ENCODE data around the gene OBSCN. TPM values are rescaled to one million over a fixed set of nuclear protein-coding genes. Genes with fewer than 3 reads are reported as not detected.

The OBSCN gene
- total and polyA plus RNA-seq, 2 of the 4 experiments (the other 2 are of a cell fraction): 4.1 to 9.5 TPM

GRCh38 chr1:228394571-228395394 is 186.9 kb downstream of the OBSCN start:
- dilution Hi-C loops (cut with HindIII; ENCODE audit: low sequenced_read_pairs, unreplicated experiment): no loop called here
- H2AK9ac ChIP-seq (replicated peaks; ENCODE audit: low read depth, low read length, poor library complexity): no peak overlapping the region
- peaks cover 46% of the 10 kb centered on the region for H3K36me3 ChIP-seq (ENCODE audit: control insufficient read depth, insufficient read depth, low read length)
- TF ChIP-seq BHLHE40 (IDR thresholded peaks at IDR 0.05; ENCODE audit: low read depth, low read length) (no peak), CEBPB (IDR thresholded peaks at IDR 0.05; ENCODE audit: low read depth, low read length) (no peak), MXI1 (IDR thresholded peaks at IDR 0.05; ENCODE audit: borderline replicate concordance, low read depth, low read length) (no peak), CHD1 (IDR thresholded peaks at IDR 0.05; ENCODE audit: low read depth, low read length) (no peak), USF2 (IDR thresholded peaks at IDR 0.05; ENCODE audit: low read depth, low read length) (no peak), NFE2L2 (IDR thresholded peaks at IDR 0.05; ENCODE audit: low read depth, low read length) (no peak), CTCF (conservative IDR thresholded peaks at IDR 0.05; ENCODE audit: low read depth, low read length) (no peak)
- H2BK5ac ChIP-seq (ENCODE audit: low read depth, low read length, poor library complexity, severe bottlenecking): no peak overlapping the region
- WGBS, 2 experiments (ENCODE audit: extremely low coverage in 2 of 2, insufficient read length in 1 of 2): 100% methylated on average over 15 of the region's 38 CpGs; no CpG with 5 or more reads in 1 of the 2 experiments
- H3K27ac ChIP-seq (ENCODE audit: insufficient read depth, low read length): no peak overlapping the region
- in situ Hi-C loops (cut with MboI; ENCODE audit: low sequenced_read_pairs): no loop called here
- intact Hi-C loops (cut with micrococcal nuclease): loop anchor here (5.0 kb wide), 2 partner anchors 167 to 262 kb away; no protein-coding TSS in a partner anchor
- no peak overlapping the region for H4K5ac ChIP-seq (ENCODE audit: low read depth, low read length)
- H3K4me3 ChIP-seq (ENCODE audit: insufficient read depth, low read depth, low read length): no peak overlapping the region
- no peaks in the 10 kb centered on the region for H3K27me3 ChIP-seq (ENCODE audit: control insufficient read depth, insufficient read depth, low read length)
- CTCF ChIA-PET: no interaction called here
- H2AK5ac ChIP-seq (ENCODE audit: low read depth, low read length): no peak overlapping the region
- POLR2A ChIA-PET (ENCODE audit: unreplicated experiment): no interaction called here
- BruUV-seq (replicated peaks): no TSS peak
- H4K20me1 ChIP-seq (ENCODE audit: insufficient read depth, low read length): peaks cover 20% of the 10 kb centered on the region; the same call in 1 of the 2 replicates
- no peak overlapping the region for H3K18ac ChIP-seq (ENCODE audit: low read depth, low read length)
- H3K14ac ChIP-seq (replicated peaks; ENCODE audit: low read depth, low read length): no peak overlapping the region
- H3K79me1 ChIP-seq (ENCODE audit: low read depth in 1 of 2, low read length in 2 of 2): peaks cover 4 to 37% of the 10 kb centered on the region in 2 experiments
- H4K8ac ChIP-seq (ENCODE audit: low read depth in 2 of 2, low read length in 2 of 2): no peak overlapping the region
- ATAC-seq (ENCODE audit: low read depth) (no peak), DNase-seq (no peak)
- H3K4me2 ChIP-seq (ENCODE audit: low read depth, low read length): no peak overlapping the region
- no peak overlapping the region for H2BK20ac ChIP-seq (ENCODE audit: low read depth, low read length)
- H2BK15ac ChIP-seq (ENCODE audit: low read depth, low read length): no peak overlapping the region
- no peak overlapping the region for H4K91ac ChIP-seq (ENCODE audit: insufficient read depth, low read depth, low read length)
- H3K56ac ChIP-seq (ENCODE audit: extremely low read depth, insufficient read depth, low read length): no peak overlapping the region
- peaks cover 8% of the 10 kb centered on the region; the same call in 1 of the 2 replicates for H3K9me1 ChIP-seq (ENCODE audit: insufficient read depth, low read length)
- H3K4me1 ChIP-seq (ENCODE audit: control insufficient read depth, insufficient read depth, low read length): peaks cover 20% of the 10 kb centered on the region
- H3K9me3 ChIP-seq (ENCODE audit: control insufficient read depth, insufficient read depth, low read length): no peaks in the 10 kb centered on the region
- H2AFZ ChIP-seq (replicated peaks; ENCODE audit: low read length, poor library complexity): no peak overlapping the region
- no peak overlapping the region for H2BK120ac ChIP-seq (ENCODE audit: low read depth, low read length)
- H3K9ac ChIP-seq (ENCODE audit: low read depth, low read length): no peak overlapping the region
- H3K23ac ChIP-seq (ENCODE audit: low read depth, low read length): no peak overlapping the region
- H3K4ac ChIP-seq (ENCODE audit: low read depth, low read length): no peak overlapping the region
